Stimulated activated naive CD4-positive, alpha-beta T cell (primary cell): Measurements from ENCODE around the gene DLGAP1.
"Not testable (repeated sequence)": the region's sequence is repeated elsewhere in the genome, so short reads cannot be mapped to it uniquely, and the experiment has no call there.

Experiments
- DNase-seq, 6 experiments: peaks; one replicate each; lab custom pipeline; 2025; lab: John Stamatoyannopoulos, UW

Gene DLGAP1

DNA sequence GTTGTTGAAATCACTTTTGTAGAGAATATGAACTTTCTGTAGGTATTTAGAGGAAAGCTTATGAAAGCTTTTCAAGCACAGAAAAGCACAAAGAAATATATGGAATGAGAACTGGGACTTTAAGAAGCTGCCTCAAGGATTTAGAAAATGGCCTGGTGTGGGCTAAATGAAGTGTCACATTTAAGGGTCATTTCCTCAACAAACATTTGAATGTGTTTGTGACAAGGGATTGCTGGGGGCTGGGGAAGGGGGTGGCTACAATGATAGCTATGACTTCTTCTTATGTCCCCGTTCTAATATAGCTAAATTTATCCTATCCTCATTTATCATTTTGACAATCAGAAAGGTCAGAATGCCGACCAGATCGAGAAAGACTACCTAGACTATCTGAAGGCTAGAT is 69.2 kb downstream of the DLGAP1 start:
- no peak for DNase-seq

DNA sequence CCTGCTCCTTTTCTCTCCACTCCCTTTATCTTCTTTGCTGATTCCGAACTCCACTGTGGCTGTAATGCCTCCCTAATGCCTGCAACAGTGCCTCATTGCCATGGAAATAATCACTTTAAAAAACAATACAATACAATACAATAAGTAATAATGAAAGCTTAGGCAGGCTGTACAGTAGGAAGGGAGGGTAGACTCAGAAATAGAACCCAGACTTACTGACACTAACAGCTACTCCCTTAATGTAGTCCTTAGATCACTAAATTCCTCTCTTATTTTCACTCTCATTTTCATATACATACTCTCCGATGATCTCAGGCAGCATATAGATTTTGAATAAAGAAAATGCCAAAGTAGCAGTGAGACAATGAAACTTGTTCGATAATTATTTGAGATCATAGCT is 70.2 kb downstream of the DLGAP1 start:
- no peak for DNase-seq

DNA sequence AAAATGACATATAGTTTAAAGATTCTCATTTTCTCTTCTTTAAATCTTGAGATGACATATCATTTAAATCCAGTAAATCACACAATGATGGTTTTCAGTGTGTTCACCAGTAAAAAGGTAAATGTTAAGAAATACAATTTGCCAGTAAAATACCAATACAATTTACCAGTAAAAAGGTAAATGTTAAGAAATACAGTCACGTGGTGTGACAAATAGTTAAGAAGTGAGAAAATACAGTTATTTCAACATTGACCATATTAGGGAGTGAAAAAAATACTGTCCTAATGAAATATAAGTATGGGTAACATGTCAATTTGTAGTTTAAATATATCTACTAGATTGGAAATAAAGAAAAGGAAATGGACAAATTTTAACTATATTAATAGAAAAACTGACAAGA is 80.5 kb downstream of the DLGAP1 start:
- DNase-seq, result no peak

DNA sequence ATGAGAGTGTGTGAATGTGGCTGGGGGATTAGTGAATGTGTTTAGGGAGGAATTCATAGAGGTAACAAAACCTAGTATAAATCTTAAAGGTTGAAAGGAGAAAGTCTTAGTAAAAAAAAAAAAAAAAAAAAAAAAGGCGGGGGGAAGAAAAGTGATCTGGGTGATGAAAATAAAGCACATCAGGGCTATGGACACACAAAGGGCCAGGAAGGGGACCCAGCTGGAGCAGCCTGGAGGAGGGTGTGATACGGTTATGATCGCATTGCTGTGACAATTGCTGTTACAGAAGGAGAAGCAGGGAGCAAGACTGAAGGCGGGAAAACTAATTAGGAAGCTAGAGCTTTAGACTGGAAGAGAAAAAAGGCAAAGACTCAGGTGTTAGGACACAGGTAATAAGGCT is 85.4 kb downstream of the DLGAP1 start:
- no peak for DNase-seq

DNA sequence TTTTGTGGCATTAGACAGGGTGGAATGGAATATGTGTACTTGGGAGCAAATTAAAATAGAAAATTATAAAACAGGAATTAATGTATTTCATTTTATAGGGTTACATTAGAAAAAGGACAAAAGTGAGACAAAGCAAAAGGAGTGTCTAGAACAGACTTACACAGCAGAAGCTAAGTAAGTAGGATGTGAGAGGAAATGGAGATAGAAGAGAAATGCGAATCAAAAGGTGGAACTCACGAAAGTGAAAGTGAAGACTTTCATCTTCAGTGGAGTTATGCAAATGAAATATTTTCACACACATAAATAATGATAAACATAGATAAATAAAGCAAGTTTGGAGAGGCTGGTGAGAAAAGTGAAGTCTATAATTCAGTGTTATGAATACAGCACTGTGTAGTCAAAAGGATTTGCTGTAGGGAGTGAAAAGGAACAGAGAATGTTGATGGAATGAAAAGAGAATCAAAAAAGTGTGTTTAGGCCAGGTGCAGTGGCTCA is 94.8 kb downstream of the DLGAP1 start:
- DNase-seq, result no peak

DNA sequence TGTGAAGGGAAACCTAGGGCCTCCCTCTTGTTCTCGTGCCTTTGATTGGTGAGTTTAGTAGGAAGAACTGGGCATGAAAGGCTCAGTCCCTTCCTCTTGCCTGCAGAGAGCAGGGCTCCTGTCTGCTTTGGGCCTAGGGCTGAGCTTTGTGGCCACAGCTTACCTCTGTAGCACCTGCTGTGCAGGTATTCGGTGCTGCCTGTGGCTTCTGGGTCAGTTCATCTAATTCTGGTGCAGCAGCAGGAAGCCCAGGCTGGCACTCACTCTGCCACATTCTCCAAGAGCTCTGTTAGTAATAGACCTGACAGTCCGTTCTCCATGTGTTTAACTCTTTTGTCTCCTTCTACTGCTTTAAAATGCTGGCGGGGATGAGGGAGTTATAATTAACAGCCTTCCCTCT is 96.5 kb downstream of the DLGAP1 start:
- no peak for DNase-seq

DNA sequence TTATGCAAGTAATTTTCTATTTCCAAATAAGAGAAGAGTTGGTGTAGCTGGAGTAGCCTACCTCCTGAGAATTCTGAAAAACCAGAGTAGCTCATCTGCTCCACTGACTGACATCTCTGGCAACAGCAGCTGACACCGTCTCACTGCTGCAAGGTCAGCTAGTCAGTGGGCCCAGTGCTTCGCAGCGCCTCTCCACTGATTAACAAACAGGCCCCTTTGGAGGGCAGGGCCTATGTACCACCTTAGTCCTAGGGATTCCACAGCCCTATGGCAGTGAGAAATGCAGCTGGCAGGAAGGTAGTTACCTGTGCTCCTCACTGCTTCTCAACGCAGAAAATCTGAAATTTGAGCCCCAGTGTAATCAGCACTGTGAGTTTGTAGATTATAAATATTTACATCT is 97.5 kb downstream of the DLGAP1 start:
- DNase-seq, result no peak

DNA sequence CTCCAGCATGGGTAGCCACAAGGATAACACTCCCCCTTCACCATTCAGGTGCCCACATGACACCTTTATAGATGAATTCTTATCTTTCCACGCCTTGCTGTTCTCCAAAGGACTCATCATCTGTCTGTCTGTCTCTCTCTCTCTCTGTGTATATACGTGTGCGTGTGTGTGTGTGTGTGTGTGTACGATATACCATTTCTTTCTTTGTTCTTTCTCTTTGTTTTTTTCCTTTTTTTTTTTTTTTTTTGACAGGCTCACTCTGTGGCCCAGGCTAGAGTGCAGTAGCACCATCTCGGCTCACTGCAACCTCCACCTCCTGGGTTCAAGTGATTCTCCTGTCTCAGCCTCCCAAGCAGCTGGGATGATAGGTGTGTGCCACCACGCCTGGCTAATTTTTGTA is 98.2 kb downstream of the DLGAP1 start:
- no peak for DNase-seq

DNA sequence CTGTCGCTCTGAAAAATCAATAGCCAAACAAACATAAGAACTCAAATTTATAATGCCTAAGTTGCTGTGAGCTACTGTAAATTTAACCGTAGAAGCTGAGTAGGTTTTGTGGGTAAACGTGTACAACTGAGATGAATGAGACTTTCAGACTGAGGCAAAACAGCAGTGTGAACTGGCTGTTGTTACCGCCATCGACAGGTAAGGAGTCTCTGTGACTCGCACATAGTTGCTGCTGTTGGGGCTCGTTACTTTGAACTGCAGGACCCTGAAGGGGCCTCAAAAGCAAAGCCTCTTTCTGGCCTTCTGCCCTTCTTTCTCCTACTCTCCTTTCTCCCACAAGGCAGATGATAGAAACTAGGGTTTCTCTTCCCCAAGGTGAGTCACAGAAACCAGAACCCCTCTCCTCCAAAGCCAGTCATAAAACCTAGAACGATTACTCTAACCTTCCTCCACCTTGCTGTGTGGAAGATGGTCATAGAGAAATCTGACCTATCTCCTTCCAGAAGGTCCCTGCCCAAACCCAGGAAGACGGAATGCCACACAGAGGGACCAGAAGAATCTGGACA is 101.2 kb downstream of the DLGAP1 start:
- DNase-seq, result no peak

DNA sequence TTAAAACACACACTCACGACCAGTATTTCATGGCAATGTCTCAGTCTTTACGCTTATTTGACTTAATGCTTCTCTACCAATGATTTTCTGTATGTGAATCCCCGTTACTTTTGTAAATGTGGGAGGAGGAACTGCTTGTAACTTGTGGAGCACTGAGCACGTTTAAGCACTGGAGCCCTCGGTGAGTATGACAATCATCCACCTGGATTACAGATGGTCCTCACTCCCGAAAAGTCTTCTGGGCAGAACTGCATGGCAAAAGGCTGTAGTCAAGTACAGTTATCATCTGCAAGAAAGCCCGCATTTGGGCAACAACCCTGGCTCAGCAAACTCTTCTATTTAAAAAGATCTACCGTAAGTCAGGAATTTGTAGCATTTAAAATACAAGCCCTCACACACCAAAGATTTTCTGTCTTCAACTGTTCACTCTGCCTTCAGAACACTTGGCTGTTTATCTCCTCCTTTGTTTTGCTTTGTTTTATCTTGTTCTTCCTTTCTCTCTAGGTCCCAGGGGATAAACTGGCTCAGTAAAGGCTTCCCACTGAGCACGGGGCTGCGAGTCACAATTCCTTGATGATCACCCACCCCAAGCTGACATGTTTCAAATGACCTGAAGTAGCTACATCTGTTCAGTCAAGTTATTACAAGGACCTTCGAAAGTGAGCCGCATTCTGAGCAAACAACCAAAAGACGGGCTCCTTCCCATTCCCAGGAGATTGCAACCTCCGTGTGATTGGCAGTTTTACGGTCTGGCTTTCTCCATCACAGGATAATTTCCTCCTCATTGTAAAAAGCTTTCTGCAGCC is 102.2 kb downstream of the DLGAP1 start:
- no peak for DNase-seq

DNA sequence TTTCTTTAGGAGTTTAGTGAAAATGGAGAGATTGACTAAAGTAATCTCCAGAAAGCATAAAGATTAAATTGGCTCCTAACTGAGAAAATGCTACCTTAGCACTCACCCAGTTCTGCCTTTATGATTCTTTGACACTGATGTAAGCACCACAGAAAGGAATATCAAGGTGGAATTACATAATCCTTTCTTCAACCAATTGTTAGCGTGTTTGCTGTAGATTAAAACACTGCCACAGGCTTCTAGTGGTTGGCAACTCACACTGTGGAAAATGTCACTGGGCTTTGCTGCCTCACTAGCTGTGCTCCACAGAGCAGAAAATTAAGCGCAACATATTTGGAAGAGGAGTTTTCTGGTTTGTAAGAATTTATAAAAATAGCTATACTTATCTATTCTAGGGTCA is 104.1 kb downstream of the DLGAP1 start:
- no peak for DNase-seq

DNA sequence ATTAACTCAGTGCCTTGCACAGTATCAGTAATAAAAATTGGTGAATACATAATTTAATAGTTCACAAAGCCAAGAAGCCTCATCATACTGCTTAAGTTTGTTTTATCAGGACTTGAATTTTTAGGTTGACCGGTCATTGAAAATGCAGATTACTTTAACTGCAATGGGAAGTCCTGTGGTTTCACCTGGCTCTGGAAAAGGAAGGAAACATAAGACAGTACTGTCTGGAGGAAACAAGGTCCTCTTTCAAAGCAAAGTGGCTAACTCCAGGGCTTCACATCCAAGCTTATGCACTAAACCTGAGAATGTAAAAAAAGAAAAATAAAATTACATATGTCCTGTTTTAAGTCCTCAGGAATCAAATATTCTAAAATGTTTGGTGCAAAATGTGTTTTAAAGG is 119.7 kb downstream of the DLGAP1 start:
- no peak for DNase-seq

DNA sequence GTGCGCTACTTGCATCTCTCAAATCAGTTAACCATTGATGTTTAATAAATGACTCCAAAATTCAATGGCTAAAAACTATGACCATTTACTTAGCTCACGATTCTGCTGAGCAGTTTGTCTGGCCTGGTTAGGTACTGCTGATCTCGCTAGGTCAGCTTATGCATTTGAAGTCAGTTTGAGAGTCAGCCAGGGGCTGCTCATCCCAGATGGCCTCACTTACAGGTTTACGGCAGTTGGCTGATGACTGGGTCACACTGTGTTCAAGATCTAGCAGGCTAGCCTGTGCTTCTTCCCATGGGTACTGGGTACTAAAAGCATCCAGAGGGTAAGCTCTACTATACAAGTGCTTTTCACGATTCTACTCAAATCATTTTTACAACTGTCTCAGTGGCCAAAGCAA is 122.1 kb downstream of the DLGAP1 start:
- no peak for DNase-seq

DNA sequence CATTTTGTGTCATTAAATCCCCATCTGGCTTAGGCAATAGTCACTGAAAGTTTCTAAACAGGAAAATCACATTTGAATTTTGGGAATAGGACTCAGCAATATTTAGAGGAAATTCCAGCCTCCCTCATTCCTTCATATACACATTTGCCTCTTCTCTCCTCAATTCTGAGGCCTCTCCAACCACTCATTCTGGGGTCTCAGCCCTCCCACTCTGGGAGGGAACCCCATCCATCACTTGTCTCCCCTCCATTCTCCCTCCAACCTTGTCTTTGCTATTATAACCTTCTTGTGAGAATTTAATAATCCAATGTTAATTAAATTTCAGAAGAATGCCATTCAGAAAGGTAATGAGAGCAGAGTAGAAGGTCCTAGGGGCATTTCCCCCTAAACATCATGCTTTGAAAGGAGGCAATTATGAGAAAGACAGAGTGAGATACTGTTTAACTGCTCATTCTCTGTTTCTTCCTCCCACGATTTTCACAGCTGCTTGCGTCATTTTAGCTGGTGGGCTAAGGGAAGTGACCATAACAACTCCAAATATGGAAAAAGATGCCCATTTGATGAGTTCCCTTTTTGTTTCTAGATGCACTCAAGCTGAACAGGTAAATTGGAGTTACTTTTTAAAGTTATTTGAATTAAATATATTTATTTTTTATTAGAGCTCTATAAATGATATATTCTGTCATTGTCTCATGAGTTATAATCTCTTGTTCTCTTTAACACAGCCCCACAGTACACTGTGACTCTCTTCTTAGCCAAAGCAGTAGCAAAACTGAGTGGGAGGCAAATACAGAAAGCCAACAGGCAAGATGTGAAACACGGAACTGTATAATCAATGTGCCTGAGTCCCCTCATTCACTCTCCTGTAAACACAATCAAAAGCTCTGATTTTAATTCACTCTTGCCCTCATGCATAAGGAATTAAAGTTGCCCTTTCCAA is 135.1 kb downstream of the DLGAP1 start:
- DNase-seq, result no peak

DNA sequence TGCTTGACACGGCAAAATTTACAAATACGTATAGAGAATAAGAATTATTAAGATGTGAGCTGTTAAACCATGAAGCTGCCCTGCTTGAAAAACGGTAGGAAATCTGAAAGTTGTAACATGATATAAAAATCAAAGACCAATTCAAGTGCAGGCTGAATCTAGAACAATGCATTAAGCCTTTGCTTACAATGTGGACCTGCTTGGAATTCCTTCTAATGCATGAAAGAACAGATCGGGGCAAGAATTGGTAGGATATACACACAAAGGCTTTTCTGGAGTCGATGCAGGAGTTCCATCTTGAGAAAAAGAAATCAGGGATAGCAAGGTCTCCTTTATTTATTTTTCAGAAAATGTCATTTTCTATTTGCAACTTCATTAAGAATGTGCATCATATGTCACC is 136.8 kb downstream of the DLGAP1 start:
- no peak for DNase-seq

DNA sequence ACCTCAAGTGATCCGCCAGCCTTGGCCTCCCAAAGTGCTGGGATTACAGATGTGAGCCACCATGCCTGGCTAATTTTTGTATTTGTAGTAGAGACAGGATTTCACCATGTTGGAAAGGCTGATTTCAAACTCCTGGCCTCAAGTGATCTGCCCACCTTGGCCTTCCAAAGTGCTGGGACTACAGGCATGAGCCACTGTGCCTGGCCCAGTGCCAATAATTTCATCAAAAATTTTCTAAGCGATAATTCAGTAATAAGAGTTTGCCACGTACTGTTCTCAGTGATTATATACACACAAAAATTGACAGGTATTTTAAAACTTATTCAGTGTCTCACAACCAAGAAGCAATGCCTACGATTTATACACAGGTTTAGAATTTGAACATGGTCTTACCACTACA is 143.2 kb downstream of the DLGAP1 start:
- DNase-seq, result not testable (repeated sequence)

DNA sequence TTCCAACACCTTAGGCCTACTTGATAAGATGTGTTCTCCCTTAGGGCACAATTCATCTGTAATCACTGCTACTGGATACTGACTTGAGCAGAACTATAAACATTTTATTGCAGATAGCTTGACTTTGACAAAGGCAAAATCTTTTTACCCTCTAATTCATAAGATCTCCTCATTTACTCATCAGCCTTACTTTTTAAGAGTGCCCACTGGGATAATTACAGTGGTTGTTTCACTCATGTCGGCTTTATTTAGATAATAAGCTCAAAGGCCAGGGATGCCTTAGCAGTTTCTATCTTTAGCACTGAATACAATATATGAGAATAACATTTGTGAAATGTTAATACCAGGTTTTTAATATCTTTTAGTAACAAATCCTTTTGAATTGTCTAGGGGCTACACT is 144.0 kb downstream of the DLGAP1 start:
- no peak for DNase-seq

DNA sequence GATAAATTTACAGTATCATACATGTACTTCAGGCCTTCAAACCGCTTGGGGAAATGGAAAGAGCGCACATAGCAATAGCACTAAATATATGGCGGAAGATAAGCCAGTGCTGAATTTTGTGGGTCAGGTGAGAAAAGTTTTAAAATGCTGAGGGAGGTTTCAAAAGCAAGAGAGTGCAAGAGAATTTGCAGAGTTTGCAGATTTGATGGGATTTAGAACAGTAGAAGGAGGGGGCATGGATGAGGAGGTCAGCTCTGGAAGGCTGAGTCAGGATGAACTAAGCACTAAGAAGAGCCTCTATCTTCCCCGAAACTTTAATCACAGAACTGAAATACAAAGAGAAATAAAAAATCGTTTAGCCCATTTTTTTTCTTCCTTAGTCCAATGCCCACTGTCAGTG is 145.9 kb downstream of the DLGAP1 start:
- no peak for DNase-seq

DNA sequence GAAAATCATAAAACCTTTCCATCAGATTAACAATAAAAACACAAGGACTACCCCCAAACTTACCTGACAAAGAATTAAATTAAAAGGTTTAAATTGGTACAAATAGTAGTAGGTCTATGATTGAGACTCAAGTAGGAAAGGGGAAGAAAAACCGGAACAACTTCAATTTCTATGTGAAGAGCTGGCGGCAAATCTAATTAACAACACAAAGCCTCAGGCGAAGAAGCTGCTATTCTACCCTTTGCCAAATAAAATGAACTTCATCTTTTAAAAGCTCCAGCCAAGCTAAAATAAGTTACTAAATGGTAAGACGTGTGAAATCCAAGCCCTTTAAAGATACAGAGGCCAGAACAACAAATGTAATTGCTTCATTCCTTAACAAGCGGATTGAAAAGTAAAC is 146.5 kb downstream of the DLGAP1 start:
- DNase-seq, result no peak

DNA sequence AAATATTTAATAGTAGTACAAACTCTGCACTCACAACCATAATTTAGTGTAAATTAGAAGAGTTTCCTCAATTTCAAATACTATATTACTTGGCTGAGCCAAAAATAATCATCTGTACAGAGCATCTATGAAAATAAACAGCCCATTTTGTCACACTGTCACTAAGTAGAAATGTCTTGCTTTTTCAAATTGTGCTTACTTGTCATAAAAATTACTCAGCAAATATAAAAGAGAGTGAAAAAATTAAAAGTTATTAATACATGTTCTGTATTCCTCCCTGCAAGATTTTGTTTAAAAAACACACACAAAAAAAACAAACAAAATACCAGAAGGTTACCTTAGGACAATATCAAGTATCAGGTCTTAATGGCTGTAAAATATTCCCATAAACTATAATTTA is 155.7 kb downstream of the DLGAP1 start:
- DNase-seq, result no peak

DNA sequence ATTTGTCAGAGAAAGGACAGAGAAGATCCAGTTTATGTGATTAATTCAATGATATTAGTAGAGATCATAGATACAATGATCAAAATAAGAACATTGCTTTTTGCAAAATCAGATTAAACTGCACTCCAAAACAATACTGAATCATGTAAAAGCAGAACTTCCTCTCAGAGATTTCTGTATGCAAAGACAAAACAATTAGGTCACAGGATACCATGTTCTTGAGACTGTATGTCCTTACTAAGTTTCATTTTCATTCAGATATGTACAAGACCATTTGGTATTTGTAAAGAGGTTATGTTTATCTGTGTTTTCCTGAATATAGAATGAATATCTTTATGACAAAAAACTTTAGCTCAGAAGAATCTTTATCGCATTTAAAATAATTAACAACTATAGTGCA is 161.8 kb downstream of the DLGAP1 start:
- DNase-seq, result no peak

DNA sequence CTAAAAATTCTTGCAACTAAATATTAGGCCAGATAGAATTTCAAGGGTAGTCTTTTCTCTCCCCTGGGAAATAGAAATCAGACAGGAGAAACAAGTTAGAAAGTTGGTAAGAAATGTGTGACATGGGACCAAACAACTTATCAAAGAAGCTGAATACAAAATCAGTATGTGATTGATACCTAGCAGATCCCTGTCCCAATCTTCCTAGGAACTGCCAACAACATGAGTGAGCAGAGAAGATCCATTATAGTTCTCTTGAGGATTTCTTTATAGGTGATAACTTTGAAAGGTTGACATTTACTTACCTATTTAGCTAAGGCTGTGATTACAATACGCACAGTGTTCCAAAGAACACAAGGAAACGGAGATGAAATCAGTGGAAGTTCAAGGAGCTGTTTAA is 162.4 kb downstream of the DLGAP1 start:
- no peak for DNase-seq

DNA sequence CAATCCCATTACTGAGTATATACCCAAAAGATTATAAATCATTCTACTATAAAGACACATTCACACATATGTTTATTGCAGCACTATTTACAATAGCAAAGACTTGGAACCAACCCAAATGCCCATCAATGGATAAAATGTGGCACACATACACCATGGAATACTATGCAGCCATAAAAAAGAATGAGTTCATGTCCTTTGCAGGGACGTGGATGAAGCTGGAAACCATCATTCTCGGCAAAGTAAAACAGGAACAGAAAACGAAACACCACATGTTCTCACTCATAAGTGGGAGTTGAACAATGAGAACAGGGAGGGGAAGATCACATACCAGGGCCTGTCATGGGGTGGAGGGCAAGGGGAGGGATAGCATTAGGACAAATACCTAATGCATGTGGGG is 167.8 kb downstream of the DLGAP1 start:
- not testable (repeated sequence) for DNase-seq
